Measurements from ENCODE around the gene PSME3IP1.

GRCh38 chr16:57140931-57141668, 44.7 kb downstream of the PSME3IP1 start:
- TF ChIP-seq POLR2A (IDR thresholded peaks at IDR 0.05; ENCODE audit: low read depth, low read length) (no peak), TAF1 (IDR thresholded peaks at IDR 0.05; ENCODE audit: borderline replicate concordance, low read depth, low read length) (no peak), POLR2AphosphoS5 (IDR thresholded peaks at IDR 0.05; ENCODE audit: low read depth, low read length) (no peak)

Measured in GM12892 (cell line).